ENCODE measurements around the gene PSMB4.
A peak's percentile ranks its signal among the peaks of the same experiment; 100 is the strongest.
"Not testable (repeated sequence)": the region's sequence is repeated elsewhere in the genome, so short reads cannot be mapped to it uniquely, and the experiment has no call there.

The PSMB4 gene

DNA sequence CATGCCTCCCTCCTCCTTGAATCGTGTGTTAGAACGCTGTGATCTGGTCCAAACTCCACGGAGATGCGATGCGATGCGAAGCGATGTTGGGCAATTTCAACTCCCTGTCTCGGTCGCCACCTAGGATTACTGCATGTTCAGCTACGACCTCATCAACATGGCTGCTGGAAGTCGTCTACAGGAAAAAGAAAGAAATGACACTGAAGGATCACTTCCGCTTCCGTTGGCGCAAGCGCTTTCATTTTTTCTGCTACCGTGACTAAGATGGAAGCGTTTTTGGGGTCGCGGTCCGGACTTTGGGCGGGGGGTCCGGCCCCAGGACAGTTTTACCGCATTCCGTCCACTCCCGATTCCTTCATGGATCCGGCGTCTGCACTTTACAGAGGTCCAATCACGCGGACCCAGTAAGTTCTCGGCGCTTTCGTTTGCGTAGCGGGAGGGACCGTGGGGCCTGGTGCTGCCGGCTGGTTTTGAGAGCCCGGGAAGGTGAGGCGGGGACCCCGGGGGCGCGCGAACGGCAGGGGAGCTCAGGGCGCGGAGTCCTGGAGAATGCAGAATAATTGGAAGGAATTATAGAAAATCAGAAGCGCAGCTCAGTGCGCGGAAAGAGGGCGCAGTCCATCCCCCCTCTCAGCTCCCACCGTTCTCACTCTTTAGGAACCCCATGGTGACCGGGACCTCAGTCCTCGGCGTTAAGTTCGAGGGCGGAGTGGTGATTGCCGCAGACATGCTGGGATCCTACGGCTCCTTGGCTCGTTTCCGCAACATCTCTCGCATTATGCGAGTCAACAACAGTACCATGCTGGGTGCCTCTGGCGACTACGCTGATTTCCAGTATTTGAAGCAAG lies at the start of gene PSMB4:
PSMB4 (plus strand) TSS at position 250 of the 848 bp plus-strand sequence; CDS start at position 265, 15 bp downstream.
- Histone ChIP-seq H3K27ac (peak within 1 kb of the TSS; percentile 70 to 96 (median 88)), H3K4me3 (peak within 1 kb of the TSS; percentile 79 to 99 (median 93))

DNA sequence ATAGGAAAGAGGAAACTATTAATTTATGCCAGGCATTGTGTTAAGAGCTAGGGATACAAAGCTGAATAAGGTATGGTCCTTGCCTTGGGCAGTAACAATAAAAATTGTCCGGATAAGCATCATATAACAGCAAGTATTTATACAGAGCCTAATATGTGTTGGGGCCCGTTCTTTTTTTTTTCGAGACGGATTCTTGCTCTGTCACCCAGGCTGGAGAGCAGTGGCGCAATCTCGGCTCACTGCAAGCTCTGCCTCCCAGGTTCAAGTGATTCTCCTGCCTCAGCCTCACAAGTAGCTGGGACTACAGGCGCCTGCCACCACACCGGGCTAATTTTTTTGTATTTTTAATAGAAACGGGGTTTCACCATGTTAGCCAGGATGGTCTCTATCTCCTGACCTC lies 49.0 kb upstream of the PSMB4 start:
- H3K4me3 ChIP-seq, H3K27ac ChIP-seq: not testable (repeated sequence)

DNA sequence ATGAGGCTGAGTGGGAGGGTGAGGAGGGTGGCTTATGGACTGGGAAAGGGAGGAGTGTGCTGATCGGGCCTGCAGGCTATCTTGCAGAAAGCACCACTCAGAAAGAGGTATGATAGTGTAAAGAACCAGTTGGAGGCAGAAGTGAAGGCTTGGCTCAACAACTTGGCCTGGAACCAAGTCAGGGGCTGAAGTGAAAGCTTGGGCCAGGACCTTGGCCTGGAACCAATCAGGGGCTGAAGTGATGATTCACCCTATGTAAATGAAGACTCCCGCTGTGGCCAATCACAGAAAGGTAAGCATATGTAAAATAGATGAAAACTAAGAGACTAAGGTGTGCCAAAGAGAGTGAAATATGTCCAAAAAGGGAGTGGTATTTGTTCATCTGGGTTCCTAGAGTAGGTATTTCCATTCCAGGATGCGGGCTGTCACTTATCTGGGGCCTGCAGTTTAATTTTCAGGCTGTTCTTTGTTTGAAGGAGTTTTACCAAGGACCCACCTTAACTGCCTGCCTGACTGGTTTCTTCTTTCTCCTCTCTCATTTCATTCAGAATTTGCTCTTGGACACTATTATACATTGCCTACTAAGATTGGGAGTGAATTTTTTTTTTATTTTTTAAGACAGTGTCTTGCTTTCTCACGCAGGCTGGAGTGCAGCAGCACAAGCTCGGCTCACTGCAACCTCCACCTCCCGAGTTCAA lies 47.2 kb upstream of the PSMB4 start:
- Histone ChIP-seq H3K27ac (no peak overlapping the region), H3K4me3 (no peak overlapping the region)

DNA sequence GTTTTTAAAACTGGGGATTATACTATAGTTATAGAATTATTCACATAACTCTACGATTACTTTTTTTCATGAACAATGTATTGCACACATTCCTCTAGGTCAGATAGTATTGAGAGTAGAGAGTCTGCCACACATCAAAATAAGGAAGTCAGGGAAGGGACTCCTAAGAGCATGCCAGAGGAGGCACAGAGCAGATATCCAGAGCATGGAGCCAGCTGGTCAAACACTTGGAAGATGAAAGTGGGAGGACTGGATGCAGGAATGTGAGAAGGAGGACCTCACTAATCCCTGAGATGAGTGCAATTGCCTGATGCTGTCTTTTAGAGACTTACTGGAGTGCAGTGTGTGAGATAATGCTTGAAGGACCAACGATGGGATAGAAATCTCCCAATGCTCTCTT lies 42.7 kb upstream of the PSMB4 start:
- no peak overlapping the region for H3K4me3 ChIP-seq

DNA sequence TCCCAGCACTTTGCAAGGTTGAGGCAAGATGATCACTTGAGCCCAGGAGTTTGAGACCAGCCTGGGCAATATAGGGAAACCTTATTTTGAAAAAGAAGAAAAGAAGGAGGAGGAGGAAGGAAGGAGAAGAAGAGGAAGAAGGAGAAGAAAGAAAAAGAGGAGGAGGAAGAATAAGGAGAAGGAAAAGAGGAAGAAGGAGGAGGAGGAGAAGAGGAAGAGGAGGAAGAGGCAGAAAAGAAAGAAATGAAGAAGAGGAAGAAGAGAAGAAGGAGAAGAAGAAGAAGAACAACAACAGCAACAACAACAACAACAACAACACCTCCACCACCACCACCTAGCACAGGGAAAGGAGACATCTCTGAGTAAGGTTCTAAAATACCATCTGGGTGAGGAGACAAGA lies 37.5 kb upstream of the PSMB4 start:
- H3K27ac ChIP-seq: no peak overlapping the region
- H3K4me3 ChIP-seq: no peak overlapping the region

More for the DNA sequence above, 42.7 kb upstream of the PSMB4 start:
- no peak overlapping the region for H3K27ac ChIP-seq

DNA sequence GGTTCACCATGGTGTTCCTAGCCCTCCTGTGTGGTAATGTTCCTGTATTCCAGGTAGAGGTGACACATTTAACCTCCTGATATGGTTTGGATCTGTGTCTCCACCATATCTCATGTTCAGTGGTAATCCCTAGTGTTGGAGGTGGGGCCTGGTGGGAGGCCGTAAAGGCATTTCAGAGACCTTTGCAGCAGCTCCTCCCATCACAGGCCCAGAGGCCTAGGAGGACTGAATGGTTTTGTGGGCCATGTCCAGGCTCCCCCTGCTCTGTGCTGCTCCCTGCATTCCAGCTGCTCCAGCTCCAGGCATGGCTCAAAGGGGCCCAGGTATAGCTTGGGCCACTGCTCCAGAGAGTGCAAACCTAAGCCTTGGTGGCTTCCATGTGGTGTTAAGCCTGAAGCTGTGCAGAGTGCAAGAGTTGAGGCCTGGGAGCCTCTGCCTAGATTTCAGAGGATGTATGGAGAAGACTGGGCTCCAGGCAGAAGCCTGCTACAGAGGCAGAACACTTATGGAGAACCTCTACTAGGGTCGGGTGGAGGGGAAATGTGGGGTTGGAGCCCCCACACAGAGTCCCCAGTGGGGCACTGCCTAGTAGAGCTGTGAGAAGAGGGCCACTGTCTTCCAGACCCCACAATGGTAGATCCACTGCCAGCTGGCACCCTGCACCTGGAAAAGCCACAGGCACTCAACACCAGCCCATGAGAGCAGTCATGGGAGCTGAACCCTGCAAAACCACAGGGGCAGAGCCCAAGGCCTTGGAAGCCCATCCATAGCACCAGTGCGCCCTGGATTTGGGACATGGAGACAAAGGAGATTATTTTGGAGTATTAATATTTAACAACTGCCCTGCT lies 36.8 kb upstream of the PSMB4 start:
- Histone ChIP-seq H3K4me3 (no peak overlapping the region), H3K27ac (no peak overlapping the region)

DNA sequence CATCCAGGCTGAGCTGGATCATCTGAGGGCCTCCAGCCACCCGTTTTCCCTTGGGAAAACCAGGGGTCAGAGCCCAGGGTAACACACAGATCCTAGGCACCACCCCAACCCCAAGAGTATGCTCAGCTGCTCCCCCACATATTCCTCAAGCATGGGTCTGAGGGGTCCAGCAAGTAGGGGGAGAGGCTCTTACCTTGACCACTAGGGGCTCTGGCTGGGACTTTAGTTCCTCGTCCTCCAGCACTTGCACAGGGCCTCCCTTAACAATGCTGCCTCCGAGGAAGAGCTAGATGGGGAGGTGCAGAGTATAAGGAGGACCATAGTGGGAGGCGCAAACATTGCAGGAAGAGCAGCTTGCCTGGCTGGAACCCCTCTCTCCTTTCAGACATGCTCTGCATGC lies 34.4 kb upstream of the PSMB4 start:
- Histone ChIP-seq H3K27ac (no peak overlapping the region), H3K4me3 (no peak overlapping the region)

DNA sequence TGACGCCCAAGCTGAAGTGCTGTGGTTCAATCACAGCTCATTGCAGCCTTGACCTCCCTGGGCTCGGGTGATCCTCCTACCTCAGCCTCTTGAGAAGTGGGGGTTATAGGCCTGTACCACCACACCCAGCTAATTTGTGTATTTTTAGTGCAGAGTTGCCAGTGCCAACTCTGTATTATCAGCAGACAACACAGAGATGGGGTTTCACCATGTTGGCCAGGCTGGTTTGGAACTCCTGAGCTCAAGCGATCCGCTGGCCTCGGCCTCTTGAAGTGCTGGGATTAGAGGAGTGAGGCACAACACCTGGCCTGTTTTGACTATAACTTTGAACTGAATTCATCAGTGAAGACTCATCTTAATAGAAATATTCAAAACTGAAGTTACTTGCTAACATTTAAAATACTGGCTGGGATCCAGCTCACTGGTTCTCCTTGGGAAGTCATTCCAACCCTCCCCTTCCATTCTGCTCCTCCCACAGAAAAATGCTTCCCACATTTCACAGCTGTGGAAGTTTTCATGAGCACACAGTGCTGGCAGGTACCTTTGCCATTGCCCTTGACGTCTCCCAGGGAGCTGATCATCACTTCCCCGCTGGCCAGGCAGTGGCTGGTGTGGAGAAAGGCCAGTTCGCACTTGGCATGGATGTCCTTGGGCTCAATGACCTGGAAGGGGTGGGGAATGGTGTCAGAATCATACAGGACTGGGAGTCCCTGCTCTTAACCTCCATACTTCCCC lies 31.5 kb upstream of the PSMB4 start:
- Histone ChIP-seq H3K4me3 (no peak overlapping the region), H3K27ac (peak overlapping the region in 1 of 21 experiments; percentile 23)

DNA sequence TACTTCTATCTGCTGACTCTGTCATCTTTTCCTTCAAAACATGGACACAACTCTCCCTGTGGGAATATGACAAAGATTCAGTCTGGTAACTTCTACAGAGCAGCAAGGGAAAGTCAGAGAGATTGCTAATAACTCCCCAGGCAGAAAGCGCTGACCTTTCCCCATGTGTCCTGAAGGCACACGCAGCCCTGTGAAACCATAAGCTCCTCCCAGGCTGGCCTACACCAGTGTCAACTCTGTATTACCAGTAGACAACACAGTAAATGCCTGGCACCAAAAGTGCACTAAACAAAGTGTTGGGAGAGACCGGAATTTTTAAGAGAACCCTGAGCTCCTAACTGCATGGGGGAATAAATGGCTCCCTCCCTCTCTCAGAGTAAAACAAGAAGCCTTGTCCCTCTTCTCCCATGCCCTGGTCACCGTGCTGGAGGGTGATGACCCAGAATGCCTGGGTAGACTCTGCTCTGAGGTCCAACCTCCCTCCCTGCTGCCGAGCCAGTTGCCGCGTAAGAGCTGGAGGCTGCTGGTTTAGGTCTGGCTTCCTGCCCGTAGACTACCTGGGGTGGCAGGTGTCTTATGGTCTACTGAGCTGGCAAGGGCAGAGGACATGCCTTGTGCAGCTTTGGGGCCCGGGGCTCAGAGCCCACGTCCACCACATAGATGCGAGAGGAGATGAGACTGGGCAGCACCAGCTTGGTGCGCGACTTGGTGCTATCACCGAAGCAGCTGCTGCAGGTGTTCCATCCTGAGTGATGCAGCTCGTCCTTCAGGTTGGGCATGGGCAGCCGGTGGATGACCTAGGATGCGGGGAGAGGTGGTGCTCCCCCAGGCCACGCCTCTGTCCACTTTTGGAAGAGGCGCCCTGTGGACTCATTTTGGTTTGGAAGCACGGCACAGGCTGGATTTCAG lies 30.7 kb upstream of the PSMB4 start:
- no peak overlapping the region for H3K4me3 ChIP-seq
- peak overlapping the region in 1 of 21 experiments; percentile 19 for H3K27ac ChIP-seq

DNA sequence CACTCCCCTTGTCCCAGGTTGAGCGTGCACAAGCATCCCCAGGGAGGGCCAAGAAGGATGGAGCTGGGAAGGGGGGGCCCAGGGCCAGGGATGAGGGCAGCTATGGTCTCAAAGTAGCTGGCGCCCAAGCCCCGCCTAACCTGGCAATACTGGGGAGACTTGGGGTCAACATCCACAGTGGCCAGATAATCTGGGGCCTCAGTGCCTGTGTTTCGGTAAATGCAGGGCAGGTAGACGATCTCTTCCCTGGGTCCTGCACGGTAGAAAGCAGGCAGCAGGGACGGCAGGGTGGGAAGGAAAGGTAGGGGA lies 30.1 kb upstream of the PSMB4 start:
- H3K27ac ChIP-seq: no peak overlapping the region
- no peak overlapping the region for H3K4me3 ChIP-seq

DNA sequence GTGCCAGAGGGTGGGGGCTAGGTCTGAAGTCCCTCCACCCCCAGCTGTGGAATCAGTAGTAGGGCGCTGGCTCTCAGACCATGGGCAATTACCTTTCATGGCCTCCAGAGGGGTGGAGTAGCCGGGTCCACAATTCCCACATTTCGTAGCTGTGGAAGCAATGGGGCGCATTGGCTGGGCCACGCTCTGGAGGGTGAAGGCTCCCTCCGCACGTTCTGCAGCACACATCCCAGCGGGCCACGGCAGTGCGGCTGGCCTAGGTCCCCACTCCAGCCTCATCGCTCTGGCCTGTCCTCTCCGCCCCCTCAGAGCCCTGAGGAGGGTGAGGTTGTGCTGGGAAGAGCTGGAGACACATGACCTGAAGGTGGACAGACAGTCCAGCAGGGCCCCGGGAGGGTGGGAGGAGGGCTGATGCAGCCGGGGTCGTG lies 29.7 kb upstream of the PSMB4 start:
- Histone ChIP-seq H3K4me3 (no peak overlapping the region), H3K27ac (peak overlapping the region in 3 of 21 experiments; percentile 18 to 68 (median 57))

DNA sequence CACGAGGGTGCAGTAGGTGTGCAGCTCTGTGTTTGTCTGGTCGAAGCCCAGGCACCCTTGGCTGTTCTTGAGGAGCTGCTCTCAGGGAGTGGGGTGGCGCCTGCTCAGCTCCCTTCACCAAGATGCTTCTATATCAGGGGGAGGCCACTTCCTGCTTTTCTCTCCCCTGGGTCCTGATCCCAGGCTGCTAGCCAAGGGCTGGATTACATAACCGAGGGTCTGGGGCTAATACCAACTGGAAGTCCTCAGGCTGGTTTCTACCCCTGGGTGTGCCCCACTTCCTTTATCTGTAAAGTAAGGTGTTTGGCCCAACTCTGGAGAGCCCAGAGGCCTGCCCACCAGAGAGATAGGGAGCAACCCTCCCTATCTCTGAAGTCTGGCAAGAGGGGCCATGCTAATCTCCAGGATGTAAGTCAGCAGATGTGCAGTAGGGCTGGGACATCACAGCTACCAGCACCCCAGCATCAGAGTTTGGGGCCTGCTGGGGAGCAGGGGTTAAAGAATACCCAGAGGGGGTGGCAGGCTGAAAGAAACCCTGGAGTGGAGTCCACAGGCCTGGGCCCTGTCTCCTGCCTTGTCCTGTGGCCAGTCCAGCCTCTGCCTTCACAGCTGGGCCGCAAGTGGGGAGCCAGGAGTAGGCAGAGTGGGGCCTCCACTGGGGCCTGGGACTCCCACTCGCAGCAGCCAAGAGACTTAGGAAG lies 29.0 kb upstream of the PSMB4 start:
- H3K27ac ChIP-seq: peak overlapping the region in 12 of 21 experiments; percentile 0 to 75 (median 44)

DNA sequence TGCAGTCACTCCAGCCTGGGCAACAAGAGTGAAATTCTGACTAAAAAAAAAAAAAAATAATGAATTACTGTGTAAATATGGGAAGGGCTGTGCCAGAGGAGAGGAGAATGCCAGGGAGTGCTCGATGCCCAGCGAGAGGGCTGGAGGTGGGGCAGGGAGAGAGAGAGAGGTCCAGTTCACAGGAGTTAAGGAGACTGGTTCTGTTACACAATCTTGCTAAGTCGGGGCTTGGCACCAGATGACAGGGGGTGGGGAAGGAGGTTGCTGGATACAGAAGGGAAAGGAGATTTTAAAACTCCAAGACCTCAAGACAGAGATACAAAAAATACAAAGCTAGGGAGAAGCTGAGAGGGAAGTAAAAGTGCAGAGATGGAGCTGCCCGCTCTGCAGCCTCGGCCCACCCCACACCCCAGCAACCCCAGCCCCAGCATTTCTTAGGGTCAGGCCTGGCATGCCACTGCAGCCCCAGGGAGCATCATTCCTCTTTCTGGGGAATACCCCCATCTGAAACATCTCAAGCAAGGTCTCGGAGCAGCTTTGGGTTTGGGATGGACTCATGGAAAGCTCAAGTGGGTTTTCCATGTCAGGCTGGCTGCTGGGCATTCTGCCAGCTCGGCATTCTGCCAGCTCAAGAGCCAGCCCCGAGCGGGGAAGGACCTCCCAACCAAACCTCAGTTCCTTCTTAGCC lies 27.9 kb upstream of the PSMB4 start:
- peak overlapping the region in 12 of 21 experiments; percentile 12 to 77 (median 58) for H3K27ac ChIP-seq
- H3K4me3 ChIP-seq: peak overlapping the region in 4 of 7 experiments; percentile 5 to 48 (median 30)

More for the DNA sequence above, 29.0 kb upstream of the PSMB4 start:
- no peak overlapping the region for H3K4me3 ChIP-seq

DNA sequence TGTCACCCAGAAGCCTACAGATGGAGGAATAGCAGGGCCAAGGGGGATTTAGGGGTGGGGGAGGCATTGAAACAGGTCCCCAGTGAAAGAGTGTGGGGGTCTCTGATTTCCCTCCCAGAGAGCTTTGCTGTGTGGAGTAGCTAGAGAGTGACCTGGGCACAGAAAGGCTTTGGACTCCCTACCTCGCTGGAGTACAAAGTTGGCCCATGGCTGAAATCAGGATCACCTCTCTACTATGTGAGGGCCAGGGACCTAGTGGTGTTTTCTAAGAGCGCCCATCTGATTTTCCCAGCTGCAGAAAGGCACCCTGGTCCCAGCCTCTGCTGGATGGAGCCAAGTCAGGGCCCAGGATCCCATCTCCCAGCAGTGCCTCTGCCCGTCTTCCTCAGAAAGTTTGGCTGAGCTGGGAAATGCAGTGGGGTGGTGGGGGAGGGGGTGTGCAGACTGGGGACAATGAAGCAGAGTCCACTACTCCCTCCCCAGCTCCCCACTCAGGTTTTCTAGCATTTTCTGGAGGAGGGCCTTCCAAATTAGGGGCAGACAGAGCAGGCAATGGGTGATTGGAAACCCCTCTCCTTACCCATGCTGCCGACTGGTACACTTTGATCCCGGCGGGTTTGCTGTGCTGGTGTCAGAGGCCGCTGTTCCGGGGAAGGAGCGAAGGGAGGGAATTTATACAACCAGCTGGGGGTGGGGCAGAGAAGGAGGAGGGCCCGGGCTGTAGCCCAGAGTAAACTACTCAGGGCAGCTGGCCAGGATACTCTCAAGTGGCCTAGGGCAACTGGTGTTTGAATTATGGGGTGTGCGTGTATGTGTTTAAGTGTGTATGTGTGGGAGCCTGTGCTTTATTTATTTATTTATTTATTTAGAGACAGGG lies 27.1 kb upstream of the PSMB4 start, which contains the start of gene SELENBP1:
SELENBP1 (minus strand) TSS at position 648 of the 877 bp plus-strand sequence; CDS start at position 584, 64 bp downstream.
- Histone ChIP-seq H3K4me3 (peak within 1 kb of the TSS in 6 of 7 experiments; percentile 5 to 48 (median 28)), H3K27ac (peak within 1 kb of the TSS in 16 of 21 experiments; percentile 3 to 77 (median 54))

DNA sequence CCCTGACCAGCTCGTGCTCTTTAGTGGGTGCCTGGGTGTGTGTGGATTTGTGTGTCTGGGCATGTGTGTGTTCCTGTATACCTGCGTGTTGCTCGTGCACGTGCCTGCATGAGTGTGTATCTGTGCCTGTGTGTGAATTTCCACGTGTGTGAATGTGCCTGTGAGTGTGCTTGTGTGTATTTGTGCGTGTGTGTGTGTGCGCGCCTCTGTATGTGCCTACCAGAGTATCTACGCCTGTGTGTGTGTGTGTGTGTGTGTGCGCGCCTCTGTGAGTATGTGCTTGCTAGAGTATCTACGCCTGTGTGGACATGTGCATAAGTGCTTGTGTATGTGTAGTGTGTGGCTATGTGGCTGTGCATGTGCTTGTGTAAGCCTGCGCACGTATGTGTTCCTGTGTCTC lies 26.2 kb upstream of the PSMB4 start:
- Histone ChIP-seq H3K4me3 (no peak overlapping the region), H3K27ac (no peak overlapping the region)

Measured in skin epidermis (tissue), 12 donors.